Activated CD8-positive, alpha-beta memory T cell treated with anti-CD3 and anti-CD28 coated beads, Interleukin-2, amount 50 U/mL, for 1 hour (primary cell): ENCODE data around the gene CHN2.
"Not testable (repeated sequence)": the region's sequence is repeated elsewhere in the genome, so short reads cannot be mapped to it uniquely, and the experiment has no call there.

Experiments
- DNase-seq: peaks from one replicate; pipeline ENCODE4 v3.0.0-alpha.2; 2020; ENCODE audit errors: extremely low read depth

Gene CHN2

GRCh38 chr7:29189743-29190201 lies 4.8 kb upstream of the CHN2 start:
- DNase-seq, result no peak

GRCh38 chr7:29190349-29191045 lies 4.1 kb upstream of the CHN2 start:
- DNase-seq, result no peak

- DNase-seq, result no peak
These were observed 2.3 kb upstream of the CHN2 start for GRCh38 chr7:29192323-29192722.

GRCh38 chr7:29192811-29193210 lies 1.8 kb upstream of the CHN2 start:
- no peak for DNase-seq

GRCh38 chr7:29193316-29194205 lies 1.0 kb upstream of the CHN2 start:
- no peak for DNase-seq

GRCh38 chr7:29194206-29194593 lies 375 bp upstream of the CHN2 start:
- no peak for DNase-seq

- no peak for DNase-seq
These were observed 1.6 kb downstream of the CHN2 start for GRCh38 chr7:29196191-29196590.

- no peak for DNase-seq
These were observed 2.5 kb downstream of the CHN2 start for GRCh38 chr7:29196971-29197595.

GRCh38 chr7:29197916-29198315 lies 3.3 kb downstream of the CHN2 start:
- no peak for DNase-seq

- DNase-seq, result no peak
These were observed 5.2 kb downstream of the CHN2 start for GRCh38 chr7:29199776-29200175.

- no peak for DNase-seq
These were observed 8.1 kb downstream of the CHN2 start for GRCh38 chr7:29202651-29203069.

GRCh38 chr7:29204491-29205272 lies 10.1 kb downstream of the CHN2 start:
- DNase-seq, result no peak

GRCh38 chr7:29207162-29207801 lies 12.7 kb downstream of the CHN2 start:
- no peak for DNase-seq

- DNase-seq, result no peak
These were observed 14.1 kb downstream of the CHN2 start for GRCh38 chr7:29208410-29209250.

GRCh38 chr7:29209745-29210144 lies 15.2 kb downstream of the CHN2 start:
- DNase-seq, result no peak

GRCh38 chr7:29212736-29213135 lies 18.2 kb downstream of the CHN2 start:
- DNase-seq, result not testable (repeated sequence)

GRCh38 chr7:29214056-29214455 lies 19.5 kb downstream of the CHN2 start:
- DNase-seq, result no peak

- no peak for DNase-seq
These were observed 20.2 kb downstream of the CHN2 start for GRCh38 chr7:29214816-29215215.

GRCh38 chr7:29216128-29216527 lies 21.6 kb downstream of the CHN2 start:
- DNase-seq, result no peak

- no peak for DNase-seq
These were observed 22.5 kb downstream of the CHN2 start for GRCh38 chr7:29217113-29217512.
